Measurements from ENCODE around the gene PLAA.
"Not testable (repeated sequence)": the region's sequence is repeated elsewhere in the genome, so short reads cannot be mapped to it uniquely, and the experiment has no call there.

The PLAA gene

GRCh38 chr9:26928902-26929495 lies 18.0 kb downstream of the PLAA start:
- DNase-seq (ENCODE audit: low read depth) = no peak

GRCh38 chr9:26925609-26926008 lies 21.4 kb downstream of the PLAA start:
- no peak for DNase-seq (ENCODE audit: low read depth)

GRCh38 chr9:26919698-26920097 lies 27.3 kb downstream of the PLAA start:
- DNase-seq (ENCODE audit: low read depth) = no peak

DNA sequence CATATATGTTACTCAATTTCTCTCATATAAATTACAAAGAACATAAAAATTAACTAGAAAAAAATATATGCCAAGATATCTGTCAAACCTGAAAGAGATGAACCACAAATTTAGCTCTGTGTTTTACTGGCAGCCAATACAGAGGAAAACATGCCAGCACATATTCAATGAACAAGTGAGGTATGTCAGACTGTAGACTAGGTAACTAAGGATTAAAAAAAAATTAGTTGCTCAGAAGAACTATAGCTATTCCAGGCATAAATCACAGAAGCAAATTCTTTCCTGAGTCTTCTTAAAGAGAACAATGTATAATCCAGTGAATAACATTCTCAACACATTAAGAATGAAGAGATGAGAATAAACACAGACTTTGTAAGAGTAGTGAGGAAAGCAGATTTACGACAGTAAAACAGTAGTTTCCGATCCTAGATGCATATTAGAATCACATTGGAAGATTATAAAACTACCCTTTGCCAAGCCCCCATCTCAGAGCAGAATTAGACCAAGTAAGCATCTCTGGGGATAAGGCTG lies 33.8 kb downstream of the PLAA start:
- no peak for DNase-seq (ENCODE audit: low read depth)

- no peak for DNase-seq (ENCODE audit: low read depth)
Measured at GRCh38 chr9:26904671-26905070, 42.4 kb downstream of the PLAA start.

DNA sequence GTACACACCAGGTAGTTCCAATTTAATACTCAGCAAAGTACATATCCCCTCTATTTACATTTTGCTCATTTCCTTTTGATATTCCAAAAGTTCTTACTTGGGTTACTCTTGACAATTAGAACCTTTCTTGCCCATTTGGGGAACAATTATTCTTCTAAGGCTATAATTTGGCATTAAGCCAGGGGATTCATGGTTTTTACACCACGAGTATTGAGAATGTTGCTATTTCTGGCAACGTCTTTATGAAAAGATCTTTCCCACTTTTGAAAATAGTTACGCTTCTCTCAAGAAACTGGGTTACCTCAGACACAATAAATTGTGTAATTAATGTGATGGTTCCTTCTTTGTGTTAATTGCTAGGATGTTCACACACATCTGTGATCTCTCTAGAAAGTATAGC lies 43.0 kb downstream of the PLAA start:
- DNase-seq (ENCODE audit: low read depth) = no peak

DNA sequence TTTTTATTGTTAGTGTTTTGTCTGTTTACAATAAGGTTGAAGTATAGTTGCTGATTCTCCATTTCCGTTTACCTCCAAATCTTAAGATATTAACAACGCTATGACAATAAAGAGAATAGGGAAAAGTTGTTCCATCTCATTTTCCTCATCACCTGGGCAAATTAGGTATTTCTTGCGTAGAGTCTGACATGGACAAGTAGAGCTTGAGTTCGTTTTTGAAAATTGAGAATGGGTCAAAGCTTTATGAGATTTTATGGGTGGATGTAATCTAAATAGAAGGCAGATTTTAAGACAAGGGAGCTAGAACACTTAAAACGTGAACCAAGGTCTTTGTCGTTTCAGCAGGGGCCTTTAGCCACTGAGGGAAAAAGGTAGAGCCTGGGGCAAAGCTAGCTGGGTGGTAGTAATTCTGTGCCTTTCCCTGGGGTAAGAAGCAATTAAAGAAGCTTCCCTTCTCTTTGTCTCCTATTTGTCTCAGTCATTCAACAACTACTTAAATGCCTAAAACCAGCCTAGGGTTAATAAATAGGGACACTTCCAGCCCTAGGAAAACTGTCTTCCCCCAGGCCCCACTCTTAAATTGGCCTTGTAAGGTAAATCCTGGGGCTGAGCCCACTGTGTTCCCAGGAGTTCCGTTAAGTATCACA lies 53.9 kb downstream of the PLAA start:
- no peak for DNase-seq (ENCODE audit: low read depth)

GRCh38 chr9:26892251-26893029 lies 54.6 kb downstream of the PLAA start, which contains the start of gene CAAP1:
CAAP1 (minus strand) TSS chr9:26892802; CDS start chr9:26892715, 87 bp downstream.
- peak; percentile 70 for DNase-seq (ENCODE audit: low read depth)

DNA sequence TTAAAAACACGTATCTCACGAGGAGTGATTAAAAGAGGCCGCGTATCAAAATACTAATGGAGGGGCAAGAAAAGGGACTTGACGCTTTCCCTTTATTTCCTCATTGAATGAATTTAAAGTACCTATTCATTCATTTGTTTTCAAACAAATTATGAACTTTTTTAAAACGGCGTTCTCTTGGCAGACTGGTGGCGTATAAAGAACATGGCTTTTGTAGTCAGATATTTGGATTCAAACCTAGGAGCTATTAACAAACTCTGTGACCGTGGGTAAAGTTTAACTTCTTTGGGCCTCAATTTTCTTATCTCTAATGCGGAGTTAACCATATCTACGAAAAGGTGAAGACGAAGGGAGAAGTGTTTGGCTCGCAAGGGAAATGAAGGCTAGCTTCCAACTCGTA lies 55.3 kb downstream of the PLAA start:
- DNase-seq (ENCODE audit: low read depth) = no peak

- DNase-seq (ENCODE audit: low read depth) = no peak
Measured at GRCh38 chr9:26888271-26888670, 58.8 kb downstream of the PLAA start.

DNA sequence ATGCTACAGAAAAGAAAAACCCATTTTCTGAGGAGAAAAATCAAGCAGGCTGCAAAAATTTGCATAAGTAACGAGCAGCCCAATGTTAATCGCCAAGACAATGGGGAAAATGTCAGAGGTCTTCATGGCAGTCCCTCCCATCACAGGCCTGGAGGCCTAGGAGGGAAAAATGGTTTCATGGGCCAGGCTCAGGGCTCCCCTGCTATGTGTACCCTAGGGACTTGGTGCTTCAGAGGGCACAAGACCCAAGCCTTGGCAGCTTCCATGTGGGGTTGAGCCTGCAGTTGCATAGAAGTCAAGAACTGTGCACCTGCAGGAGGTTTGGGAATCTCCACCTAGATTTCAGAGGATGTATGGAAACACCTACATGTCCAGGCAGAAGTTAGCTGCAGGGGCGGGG lies 64.9 kb downstream of the PLAA start:
- DNase-seq (ENCODE audit: low read depth) = no peak

DNA sequence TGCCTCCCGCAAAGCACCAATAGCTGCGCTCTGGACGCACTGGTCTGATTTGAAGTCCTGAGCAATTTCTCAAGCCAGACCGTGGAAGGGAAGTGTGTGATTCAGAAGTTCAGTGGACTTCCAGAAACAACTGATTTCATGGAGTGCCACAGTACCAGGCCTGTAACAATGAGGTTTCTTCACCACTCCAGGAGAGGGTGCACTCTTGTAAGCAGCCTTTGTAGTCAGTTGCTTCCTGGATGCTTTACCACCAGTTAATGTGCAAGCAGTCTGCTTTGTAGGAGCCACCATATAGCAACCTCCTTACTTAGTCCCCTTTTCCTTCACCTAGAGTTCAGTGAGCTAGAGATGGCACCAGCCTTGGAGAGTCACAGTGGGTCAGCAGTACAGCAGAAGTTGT lies 66.8 kb downstream of the PLAA start:
- no peak for DNase-seq (ENCODE audit: low read depth)

GRCh38 chr9:26875155-26875554 lies 71.9 kb downstream of the PLAA start:
- DNase-seq (ENCODE audit: low read depth) = not testable (repeated sequence)

DNA sequence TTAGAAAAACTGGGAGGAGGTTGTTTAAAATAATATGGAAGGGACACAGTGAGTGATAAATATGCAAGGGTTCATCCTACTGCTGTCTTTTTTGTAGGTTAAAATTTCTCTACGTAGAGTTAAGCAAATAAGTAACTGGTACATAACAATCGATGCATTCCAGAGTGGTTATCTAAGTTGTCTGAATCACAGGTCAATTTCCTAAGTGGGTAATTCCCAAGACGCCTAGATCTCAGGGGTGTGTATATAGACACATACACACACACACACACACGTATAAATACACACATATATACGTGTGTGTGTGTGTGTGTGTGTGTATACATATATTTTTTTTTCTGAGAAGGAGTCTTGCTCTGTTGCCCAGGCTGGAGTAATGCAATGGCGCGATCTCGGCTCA lies 76.8 kb downstream of the PLAA start:
- peak; percentile 60 for DNase-seq (ENCODE audit: low read depth)

- no peak for DNase-seq (ENCODE audit: low read depth)
Measured at GRCh38 chr9:26863074-26863473, 84.0 kb downstream of the PLAA start.

GRCh38 chr9:26856413-26857032 lies 90.5 kb downstream of the PLAA start:
- peak; percentile 28 for DNase-seq (ENCODE audit: low read depth)
